ENCODE results near the gene PRKACB.

The PRKACB gene

DNA sequence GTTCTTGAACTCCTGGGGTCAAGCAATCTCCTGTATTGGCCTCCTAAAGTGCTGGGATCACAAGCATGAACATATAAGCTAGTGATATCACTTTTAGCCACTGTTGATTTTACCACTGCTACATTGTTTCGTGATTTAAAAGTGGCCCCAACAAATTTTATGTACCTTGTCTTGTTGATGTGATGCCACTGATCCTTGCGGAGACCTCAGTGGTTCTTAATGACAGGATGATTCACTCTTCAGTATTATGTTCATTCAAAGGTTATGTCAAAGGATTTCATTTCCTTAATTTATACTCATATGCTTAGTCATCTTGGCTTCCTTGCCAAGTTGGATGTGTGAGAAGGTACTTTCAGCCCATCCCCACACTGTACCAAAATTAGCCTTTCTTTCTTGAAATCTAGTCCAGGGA lies 12.1 kb downstream of the PRKACB start:
- no peak for DNase-seq (ENCODE audit: low spot score)

DNA sequence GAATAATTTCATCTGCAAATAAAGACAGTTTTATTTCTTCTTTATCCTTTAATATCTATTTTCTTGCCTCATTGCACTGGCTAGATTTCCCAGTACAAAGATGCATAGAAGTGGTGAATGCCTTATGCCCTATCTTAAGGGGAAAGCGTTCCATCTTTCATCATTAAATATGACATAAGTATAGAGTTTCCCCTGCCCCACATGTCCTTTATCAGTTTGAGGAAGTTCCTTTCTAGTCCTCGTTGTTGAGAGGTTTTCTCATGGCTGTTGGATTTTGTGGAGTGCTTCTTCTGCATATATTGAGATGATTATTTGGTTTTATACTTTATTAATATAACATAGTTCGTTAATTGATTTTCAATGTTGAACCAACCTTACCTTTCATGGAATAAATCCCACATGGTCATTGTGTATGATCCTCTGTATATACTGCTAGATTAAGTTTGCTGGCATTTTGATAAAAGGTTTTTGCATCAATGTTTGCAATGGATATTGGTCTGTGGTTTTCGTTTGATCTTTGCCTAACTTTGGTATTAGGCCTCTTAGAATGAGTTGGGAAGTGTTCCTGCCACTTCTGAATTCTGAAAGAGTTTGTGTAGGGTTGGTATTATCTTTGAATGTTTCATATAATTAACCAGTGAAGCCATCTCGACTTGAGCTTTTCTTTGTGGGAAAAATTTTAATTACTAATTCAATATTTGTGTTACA lies 15.6 kb downstream of the PRKACB start:
- no peak for DNase-seq (ENCODE audit: low spot score)

DNA sequence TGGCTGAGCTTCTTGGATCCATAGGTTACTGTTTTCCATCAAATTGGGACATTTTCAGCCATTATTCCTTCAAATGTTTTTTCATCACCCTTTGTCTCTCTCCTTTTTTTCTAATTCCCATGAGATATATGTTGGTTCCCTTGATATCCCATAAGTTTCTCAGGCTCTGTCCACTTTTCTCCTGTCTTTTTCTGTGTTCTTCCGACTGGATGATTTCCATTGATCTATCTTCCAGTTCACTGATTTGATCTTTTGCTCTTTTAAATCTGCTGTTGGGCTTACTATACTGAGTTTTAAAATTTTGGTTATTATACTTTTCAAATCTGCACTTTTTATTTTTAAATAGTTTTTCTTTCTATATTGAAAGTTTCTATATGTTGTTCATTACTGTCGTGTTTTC lies 18.2 kb downstream of the PRKACB start:
- no peak for DNase-seq (ENCODE audit: low spot score)

DNA sequence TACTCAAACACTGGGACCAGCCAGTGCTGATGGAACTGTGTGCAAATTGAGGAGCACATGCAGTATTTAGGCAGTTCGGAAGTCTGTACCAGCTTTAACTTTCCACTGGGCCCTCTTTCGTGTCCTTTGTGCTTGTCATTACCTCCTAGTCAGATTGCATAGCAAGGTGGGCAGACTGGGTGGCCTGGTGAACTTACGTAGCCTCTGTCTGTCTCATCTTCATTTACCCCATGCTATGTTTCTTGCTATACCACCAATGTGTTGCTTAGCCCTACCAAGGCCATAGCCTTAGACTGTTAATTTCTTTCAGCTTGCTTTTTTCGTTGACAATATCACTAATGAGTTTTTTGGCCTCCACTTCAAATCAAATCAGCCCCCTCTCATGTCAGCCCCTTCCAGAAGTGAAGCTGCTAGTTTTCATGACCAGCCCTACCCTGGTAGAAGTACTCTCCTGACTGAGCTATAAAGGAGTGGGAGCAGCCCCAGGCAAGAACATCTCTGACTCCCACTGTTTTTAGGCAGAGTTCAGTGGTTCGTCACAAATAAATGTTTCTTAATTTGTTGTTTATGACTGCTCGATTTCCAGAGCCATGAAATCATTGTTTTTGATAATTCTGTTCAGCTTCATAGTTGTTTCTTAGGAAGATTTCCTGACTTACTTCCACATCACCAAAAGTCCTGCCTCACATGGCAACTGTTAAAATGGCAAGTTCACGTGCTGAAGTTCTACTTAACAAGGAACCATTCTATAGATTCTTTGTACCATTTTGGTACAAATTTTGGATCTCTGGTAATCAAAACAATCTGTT lies 19.3 kb downstream of the PRKACB start:
- DNase-seq (ENCODE audit: low spot score), result no peak

DNA sequence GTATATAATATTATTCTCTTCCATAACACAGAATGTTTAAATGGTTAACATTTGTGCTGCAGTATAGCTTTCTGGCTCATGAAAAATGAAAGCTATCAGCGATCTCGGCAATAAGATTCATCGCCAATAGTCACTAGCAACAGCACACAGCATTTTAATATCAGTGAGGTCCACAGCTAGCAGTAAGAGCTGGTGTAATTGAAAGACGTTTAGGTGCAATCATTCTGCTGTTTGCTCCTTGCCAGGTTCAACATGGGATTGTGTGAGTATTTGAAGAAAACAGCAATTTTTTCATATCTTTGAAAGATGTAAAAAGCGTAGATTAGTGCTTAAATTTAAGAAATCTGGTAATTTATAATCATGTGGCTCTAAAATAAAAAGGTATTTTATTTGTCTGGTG lies 20.1 kb downstream of the PRKACB start:
- DNase-seq (ENCODE audit: low spot score), result no peak

DNA sequence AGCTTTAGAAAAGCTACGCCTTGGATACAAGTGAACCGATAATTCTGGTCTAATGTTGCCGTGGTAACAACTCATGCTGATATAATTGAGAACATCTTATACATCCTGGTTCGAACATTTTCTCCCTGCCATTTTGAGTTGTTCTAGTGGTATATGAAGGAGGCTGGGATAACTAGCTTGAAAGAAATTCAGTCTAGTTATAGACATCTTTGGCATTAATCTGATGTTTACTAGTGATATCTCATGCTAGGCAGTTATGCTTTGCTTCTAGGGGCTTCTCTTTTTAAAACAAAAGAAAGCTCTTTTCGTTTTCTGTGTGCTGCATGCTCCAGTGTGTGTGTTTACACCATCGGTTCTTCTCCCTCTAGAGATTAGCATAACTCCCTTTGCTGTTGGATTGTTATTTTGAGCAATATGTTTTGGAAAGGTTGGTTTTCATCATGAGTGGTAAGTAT lies 20.5 kb downstream of the PRKACB start:
- no peak for DNase-seq (ENCODE audit: low spot score)

DNA sequence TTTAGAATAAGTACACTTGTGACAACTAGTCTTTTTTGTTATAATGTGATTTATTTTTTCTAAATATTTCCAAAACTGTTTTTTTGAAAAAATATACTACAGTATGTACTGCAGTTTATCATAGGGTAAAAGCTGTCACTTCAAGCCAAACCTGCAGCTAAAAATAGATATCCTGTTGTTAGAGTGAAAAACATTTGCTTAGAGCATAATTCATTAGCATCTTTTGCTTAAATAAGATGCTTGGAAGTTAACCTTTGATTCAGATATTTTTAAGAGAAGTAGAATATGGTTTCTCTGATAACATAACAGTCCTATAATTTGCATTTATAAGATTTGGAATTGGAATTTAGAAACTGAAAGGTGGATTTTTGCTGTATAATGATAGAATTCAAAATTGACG lies 21.5 kb downstream of the PRKACB start:
- DNase-seq (ENCODE audit: low spot score), result no peak

DNA sequence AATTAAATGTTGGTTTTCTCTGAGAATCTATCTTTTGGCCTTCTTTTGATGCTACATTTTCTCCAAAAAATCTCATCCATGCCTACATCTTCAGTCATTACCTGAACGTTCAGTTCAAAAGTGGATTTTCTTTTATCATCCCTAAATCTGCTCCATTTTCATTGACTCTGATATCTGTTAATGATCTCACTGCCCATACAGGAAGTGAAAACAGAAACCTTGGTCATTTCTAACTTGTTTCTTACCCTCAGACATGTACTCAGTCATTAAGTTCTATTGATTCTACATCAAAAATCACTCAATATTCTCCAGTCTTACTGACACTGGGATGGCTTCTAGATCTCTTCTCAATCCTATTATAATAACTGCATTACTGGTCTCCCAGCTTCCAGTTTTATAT lies 22.7 kb downstream of the PRKACB start:
- no peak for DNase-seq (ENCODE audit: low spot score)

DNA sequence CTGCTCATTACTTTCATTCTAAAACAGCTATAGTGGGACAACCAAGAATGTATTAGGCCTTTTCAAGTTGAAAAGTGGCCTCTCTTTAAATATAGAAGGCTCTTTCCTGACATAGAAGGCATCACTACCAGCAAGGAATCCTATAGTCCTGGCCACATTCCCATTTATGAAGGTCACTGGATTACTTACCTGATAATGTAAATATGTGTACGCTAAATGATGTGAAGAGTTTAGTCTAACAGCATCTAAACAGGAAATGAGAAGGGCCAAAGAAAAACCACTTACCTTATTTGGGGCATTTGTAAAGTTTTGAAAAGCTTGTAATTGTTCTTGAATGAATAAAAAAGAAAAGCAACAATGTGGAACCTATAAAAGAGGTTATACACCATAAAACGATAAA lies 24.7 kb downstream of the PRKACB start:
- no peak for DNase-seq (ENCODE audit: low spot score)

DNA sequence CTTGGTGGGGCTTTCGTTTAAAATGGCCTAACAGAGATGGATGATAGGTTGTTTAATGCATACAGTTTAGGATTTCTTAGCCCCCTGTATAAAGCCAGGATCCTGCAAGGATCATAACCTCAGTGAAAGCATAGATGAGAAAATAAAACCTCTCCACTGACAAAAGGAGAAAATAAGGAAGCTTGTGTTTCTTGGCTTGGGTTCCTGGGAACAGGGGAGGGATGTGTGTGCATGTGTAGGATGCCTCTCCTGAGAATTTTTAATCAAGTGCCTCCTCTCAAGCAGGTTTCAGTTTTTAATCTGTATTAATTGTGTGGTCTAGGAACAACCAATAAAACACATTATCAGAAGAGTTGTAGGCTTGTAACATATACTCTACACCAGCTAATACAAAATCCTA lies 26.1 kb downstream of the PRKACB start:
- no peak for DNase-seq (ENCODE audit: low spot score)

DNA sequence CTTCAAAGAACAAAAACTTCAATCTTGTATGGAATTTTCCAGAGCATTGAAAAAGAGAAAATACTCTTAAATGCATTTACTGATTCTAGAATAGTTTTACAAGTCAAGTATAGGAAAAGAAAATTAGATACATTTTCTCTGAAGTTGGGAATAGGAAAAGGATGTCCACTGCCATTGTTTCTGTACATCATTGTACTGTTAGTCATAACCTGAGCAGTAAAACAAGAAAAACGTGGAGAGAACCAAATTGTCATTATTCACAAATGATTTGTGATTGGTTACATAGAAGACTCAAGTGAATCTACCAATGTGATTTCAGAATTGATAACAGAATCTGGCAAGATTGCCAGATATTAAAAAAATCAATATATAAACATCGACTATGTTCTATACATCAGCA lies 27.4 kb downstream of the PRKACB start:
- DNase-seq (ENCODE audit: low spot score), result no peak

DNA sequence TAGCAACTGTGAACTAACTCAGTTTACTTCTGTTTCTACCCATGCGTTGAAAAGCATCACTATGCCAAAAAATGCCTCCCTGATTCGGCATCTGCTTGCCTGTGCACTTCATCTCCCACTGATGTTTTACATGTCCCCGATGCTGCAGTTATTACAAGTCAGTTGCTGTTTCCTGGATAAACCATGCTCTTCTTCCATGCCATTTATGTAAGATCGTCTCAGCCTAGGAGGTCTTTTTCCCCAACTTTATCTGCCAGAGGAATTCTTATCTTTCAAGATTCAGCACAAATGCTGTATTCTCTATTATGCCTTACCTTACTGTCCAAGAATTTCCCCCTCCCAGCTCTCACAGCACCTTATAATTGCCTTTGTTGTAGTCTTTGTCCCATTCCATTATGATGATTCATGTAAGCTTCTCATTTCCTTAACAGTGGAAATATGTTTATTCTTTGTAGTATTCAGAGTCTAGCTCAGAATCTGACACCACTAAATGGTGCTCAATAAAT lies 30.0 kb downstream of the PRKACB start:
- no peak for DNase-seq (ENCODE audit: low spot score)

DNA sequence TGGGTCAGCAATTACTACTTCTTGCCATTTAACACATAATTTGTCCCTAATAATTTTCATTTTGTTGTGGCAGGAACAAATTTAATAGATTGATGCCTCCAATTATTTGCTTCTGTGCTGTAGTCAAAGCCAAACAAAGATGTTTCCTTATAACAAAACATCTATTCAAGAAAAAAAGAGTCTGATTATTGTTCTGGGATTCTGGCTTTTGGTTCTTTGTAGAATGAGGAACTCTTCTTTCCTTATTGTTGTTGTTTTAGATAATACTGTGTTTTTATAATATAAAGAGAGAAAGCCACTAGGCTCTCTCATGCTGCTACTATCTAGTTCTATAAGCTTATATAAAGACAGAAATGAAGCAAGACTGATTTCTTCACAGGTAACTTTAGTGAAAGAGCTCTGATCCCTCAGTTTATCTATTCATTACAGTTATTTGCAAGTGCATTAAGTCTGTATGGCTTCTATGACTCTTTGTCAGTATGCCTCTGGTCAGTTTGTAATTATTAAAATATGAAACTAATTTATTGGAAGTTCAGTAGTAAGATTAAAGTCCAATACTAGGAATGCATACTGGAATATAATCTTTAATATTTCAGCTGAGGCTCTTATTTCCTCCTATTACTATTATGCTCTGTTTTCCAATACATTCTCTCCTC lies 37.4 kb downstream of the PRKACB start:
- no peak for DNase-seq (ENCODE audit: low spot score)

DNA sequence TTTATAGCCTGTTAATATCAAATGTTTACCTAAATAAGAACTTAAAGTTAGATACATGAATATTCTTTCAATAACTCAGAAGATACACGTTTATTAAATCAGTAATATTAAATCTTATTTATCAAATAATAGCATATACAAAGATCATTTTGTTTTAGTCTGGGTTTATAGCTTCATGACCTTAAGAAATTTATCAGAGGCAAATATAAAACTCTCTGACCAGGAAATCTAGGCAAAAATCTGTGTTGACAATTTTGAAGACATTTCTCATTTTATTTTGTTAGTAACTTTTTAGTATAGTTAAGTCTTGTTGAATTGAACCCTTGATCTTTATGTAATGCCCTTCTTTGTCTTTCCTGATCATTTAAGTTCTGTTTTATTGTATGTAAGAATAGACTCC lies 46.4 kb downstream of the PRKACB start:
- DNase-seq (ENCODE audit: low spot score), result no peak

DNA sequence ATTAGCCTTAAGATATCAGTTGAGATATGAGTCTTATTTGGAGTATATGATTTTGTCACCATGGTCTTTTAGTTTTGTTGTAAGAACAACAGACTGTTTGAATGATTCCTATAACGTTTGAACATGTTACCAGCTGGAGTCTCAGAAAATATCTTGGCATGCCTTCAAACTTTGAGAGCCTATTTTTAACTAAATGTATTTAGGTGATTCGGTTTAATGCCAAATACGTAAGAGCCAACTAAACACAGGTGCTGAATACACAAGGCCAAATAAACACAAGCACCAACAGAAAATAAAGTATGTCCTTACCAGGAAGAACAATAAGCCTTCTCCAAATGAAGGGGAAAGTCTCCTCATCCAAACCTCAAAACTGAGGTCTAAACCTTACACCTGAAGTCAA lies 48.6 kb downstream of the PRKACB start:
- no peak for DNase-seq (ENCODE audit: low spot score)

DNA sequence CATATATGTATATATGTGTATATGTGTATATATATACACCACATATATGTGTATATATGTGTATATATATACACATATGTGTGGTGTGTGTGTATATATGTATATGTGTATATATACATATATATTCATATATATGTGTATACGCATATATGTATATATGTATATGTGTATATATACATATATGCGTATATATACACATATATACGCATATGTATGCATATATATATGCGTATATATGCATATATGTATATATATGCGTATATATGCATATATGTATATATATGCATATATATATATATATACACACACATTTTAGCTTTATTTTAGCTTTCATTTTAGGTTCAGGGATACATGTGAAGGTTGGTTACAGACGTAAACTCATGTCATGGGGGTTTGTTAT lies 54.8 kb downstream of the PRKACB start:
- DNase-seq (ENCODE audit: low spot score), result no peak

DNA sequence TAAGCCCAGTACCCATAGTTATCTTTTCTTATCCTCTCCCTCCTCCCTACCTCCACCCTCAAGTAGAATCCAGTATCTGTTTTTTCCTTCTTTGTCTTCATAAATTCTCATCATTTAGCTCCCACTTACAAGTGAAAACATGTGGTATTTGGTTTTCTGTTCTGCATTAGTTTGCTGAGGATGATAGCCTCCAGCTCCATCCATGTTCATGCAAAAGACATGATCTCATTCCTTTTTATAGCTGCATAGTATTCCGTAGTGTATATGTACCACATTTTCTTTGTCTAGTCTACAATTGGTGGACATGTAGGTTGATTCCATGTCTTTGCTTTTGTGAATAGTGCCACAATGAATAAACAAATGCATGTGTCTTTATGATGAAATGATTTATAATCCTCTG lies 55.2 kb downstream of the PRKACB start:
- no peak for DNase-seq (ENCODE audit: low spot score)

DNA sequence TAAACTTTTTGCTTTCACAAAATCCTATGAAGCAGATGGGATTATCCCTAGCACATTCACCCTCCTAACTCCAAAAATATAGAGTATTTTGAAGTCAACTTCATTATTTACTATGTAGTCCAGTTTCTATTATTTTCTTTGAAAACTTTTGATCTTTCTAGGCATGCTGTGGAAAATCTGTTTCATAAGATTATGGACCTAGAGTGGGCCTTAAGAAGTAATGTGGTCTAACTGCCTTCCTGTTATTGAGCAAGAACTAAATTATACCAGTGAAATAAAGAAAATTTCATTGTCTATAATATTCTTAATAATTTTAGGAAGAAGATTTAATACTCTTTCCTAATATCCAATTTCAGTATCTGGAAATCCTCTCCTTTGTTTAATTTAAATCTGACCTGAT lies 58.1 kb downstream of the PRKACB start:
- no peak for DNase-seq (ENCODE audit: low spot score)

DNA sequence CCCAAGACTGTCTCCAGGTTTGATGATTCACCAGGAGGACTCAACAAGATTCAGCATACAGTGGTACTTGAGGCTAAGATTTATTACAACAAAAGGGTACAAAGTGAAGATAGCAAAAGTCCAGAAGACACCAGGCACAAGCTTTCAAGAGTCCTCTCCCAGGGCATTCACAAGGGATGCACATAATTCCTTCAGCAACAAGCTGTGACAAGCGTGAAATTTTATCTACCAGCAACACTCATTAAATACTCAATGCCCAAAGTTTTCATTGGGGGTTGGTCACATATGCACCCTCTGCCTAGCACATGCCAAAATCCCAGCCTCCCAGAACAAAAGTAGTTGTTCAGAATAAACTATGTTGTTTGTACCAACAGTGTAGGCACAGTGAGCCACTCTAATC lies 62.3 kb downstream of the PRKACB start:
- DNase-seq (ENCODE audit: low spot score), result no peak

DNA sequence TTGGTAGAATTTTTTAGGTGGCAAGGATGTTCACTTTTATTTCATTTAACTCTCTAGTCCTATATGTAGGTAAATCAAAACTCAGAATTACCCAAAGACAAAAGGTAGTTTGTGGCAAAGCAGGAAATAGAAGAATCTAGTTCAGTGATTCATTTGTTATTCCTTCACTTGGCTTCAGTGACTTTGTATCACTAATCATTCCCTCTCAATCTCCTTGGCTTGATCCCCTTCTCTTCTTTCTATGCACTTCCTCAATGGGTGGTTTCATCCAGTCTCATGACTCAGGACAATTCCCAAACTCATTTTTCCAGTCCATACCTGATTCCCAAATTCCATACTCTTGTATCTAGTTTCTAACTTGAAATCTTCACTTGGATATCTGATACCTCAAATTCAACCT lies 64.9 kb downstream of the PRKACB start:
- no peak for DNase-seq (ENCODE audit: low spot score)

DNA sequence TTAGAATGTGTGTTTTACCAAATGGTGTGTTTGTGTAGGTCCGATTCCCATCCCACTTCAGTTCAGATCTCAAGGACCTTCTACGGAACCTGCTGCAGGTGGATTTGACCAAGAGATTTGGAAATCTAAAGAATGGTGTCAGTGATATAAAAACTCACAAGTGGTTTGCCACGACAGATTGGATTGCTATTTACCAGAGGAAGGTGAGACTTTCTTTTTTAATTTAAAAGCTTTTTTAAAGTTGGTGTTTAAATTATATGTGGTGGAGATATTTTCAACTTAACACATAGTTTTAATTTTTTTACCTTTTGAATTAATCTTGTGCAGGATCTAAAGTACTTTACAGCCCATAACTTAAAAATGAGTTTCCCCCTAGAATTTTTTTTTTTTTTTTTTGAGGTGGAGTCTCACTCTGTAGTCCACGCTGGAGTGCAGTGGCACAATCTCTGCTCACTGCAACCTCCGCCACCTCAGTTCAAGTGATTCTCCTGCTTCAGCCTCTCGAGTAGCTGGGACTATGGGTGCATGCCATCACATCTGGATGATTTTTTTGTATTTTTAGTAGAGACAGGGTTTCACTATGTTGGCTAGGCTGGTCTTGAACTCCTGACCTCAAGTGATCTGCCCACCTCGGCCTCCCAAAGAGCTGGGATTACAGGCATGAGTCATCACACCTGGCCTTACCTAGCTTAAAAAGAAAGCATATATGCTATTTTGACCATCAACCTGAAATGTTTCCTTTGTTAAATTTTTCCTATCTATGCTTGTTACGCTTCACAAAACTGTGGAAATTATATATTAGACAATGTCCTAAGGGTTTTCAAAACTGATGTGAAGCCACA lies 70.3 kb downstream of the PRKACB start:
- DNase-seq (ENCODE audit: low spot score), result no peak

DNA sequence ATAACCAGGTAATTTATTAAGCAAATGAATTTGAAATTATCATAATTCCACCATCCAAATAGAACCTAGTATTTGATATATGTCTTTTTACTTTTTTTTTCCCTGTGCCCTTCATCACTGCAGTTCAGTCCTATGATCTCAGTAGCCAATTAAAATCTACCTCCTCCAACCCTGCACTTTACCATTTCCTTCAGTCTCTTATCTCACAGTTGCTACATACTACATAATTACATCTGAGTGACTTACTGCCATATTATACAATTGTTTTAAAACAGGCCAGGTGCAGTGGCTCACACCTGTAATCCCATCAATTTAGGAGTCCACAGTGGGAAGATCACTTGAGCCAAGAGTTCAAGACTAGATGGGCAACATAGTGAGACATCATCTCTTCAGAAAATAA lies 73.2 kb downstream of the PRKACB start:
- DNase-seq (ENCODE audit: low spot score), result no peak
